Mammary epithelial cell (primary cell): ENCODE results near the gene PPP2R5D.

Experiments
- CTCF ChIP-seq, 2 donors: IDR thresholded peaks in 1 of 2; conservative IDR thresholded peaks in 1 of 2; 2 replicates each; pipeline ENCODE4 v1.5.1; 2011 to 2012; ENCODE audit warnings: inconsistent platforms in 2 of 2, low read length in 2 of 2, mild to moderate bottlenecking in 2 of 2, control low read depth in 1 of 2, low read depth in 1 of 2; ENCODE audit not compliant: insufficient read depth in 1 of 2; ENCODE audit errors: extremely low read depth in 1 of 2
- EZH2 ChIP-seq: IDR thresholded peaks from 2 replicates; pipeline ENCODE4 v1.6.1; 2012; ENCODE audit warnings: low read length, inconsistent platforms, borderline replicate concordance

- TF ChIP-seq CTCF (conservative IDR thresholded peaks at IDR 0.05 in 1 of 2, IDR thresholded peaks at IDR 0.05 in 1 of 2; ENCODE audit: extremely low read depth in 1 of 2, insufficient read depth in 1 of 2, low read depth in 1 of 2, low read length in 2 of 2) (no peak), EZH2 (no peak)
Measured at GRCh38 chr6:43037197-43037596, 52.8 kb downstream of the PPP2R5D start.
